ENCODE data around the gene GTPBP4. TPM values are rescaled to one million over a fixed set of nuclear protein-coding genes. Genes with fewer than 3 reads are reported as not detected.

The GTPBP4 gene
- total and polyA plus RNA-seq, 2 of the 13 experiments (the other 11 are each of a cell fraction or from before 2014, with no cell fraction given), result 24.1 to 85.5 TPM

DNA sequence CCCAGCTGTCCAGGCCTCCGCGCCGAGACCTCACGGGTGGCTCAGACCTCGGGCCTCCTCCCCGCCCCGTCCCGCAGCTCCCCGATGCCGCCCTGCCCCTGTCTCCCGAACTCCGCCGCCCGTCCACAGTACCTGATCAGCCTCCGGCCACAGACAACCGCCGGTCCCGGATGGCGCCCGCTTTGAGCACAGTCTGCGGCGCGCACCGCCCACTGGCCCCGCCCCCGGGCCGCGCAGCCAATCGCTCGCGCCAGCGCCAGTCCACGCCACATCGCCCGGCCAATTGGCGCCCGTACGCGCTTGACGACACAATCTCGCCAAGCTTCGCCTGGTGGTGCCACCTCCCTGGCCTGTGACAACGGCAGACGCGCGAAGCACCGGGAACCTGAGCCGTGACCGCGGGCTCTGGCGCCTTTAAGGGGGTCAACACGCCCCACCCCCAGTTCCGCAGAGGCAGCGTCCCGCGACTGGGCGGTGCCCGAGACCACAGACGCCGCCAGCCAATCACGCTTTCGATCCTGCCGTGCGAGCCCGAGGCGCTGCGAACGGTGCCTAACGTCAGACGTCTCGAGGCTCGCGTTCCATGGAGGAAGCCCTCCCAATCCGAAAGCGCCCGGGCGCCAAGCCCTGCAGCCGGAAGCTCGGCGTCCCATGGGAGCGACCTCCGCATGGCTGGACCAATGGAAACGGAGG lies 60.6 kb downstream of the GTPBP4 start, which contains the start of gene IDI1 (continued):
- TF ChIP-seq FOXO4 (CRISPR knock-in tag; conservative IDR thresholded peaks at IDR 0.05) (no peak), DNMT3B (CRISPR knock-in tag; conservative IDR thresholded peaks at IDR 0.05) (no peak; the same call in 1 of the 2 replicates), SOX6 (IDR thresholded peaks at IDR 0.05) (no peak), SOX6 (CRISPR knock-in tag; IDR thresholded peaks at IDR 0.05) (peak; percentile 66), RERE (CRISPR knock-in tag; IDR thresholded peaks at IDR 0.05; ENCODE audit: low read depth) (peak; percentile 4; the same call in 1 of the 2 replicates), ZNF878 (CRISPR knock-in tag; IDR thresholded peaks at IDR 0.05) (no peak), ZNF333 (CRISPR knock-in tag; IDR thresholded peaks at IDR 0.05; ENCODE audit: borderline replicate concordance) (peak; percentile 88; the same call in 1 of the 2 replicates), ZSCAN31 (CRISPR knock-in tag; IDR thresholded peaks at IDR 0.05; ENCODE audit: low read depth) (peak; percentile 50), NFAT5 (CRISPR knock-in tag; IDR thresholded peaks at IDR 0.05) (no peak), ZBTB25 (CRISPR knock-in tag; IDR thresholded peaks at IDR 0.05) (peak; percentile 96), SYNCRIP (IDR thresholded peaks at IDR 0.05; ENCODE audit: insufficient read depth, low read depth, low read length) (no peak), POLR2AphosphoS2 (IDR thresholded peaks at IDR 0.05; ENCODE audit: low read depth, low read length) (0 out of 2 replicates have a peak, but pooled peaks have one; percentile 47), ZNF672 (CRISPR knock-in tag; IDR thresholded peaks at IDR 0.05) (no peak), FOXP1 (IDR thresholded peaks at IDR 0.05) (no peak), FOXP1 (CRISPR knock-in tag; IDR thresholded peaks at IDR 0.05) (no peak), HOXA3 (CRISPR knock-in tag; IDR thresholded peaks at IDR 0.05) (peak; percentile 95), JUNB (CRISPR knock-in tag; IDR thresholded peaks at IDR 0.05; ENCODE audit: borderline replicate concordance) (no peak)

Measured in HepG2 (cell line).